Stimulated activated CD8-positive, alpha-beta memory T cell treated with anti-CD3 and anti-CD28 coated beads, Interleukin-4, amount 100 ng/mL, for 1 hour (primary cell): ENCODE results near the gene SEPTIN10.
"Not testable (repeated sequence)": the region's sequence is repeated elsewhere in the genome, so short reads cannot be mapped to it uniquely, and the experiment has no call there.

Experiments
- DNase-seq, 2 donors: peaks; one replicate each; pipeline ENCODE4 v3.0.0-alpha.2; 2020; ENCODE audit warnings: low read depth in 2 of 2, low spot score in 1 of 2

The SEPTIN10 gene

GRCh38 chr2:109635426-109636304, 21.9 kb upstream of the SEPTIN10 start:
- no peak for DNase-seq

- DNase-seq = no peak
These were observed 19.7 kb upstream of the SEPTIN10 start for GRCh38 chr2:109633284-109633961.

GRCh38 chr2:109632158-109632789, 18.5 kb upstream of the SEPTIN10 start:
- no peak for DNase-seq

GRCh38 chr2:109631741-109632140, 18.0 kb upstream of the SEPTIN10 start:
- no peak for DNase-seq

- no peak for DNase-seq
These were observed 17.0 kb upstream of the SEPTIN10 start for GRCh38 chr2:109630441-109631430.

GRCh38 chr2:109629867-109630266, 16.1 kb upstream of the SEPTIN10 start:
- DNase-seq = no peak

GRCh38 chr2:109628321-109628720, 14.6 kb upstream of the SEPTIN10 start:
- not testable (repeated sequence) for DNase-seq

GRCh38 chr2:109624339-109624738, 10.6 kb upstream of the SEPTIN10 start:
- DNase-seq = no peak

- no peak for DNase-seq
These were observed 10.2 kb upstream of the SEPTIN10 start for GRCh38 chr2:109623923-109624322.

- DNase-seq = no peak
These were observed 9.5 kb upstream of the SEPTIN10 start for GRCh38 chr2:109623297-109623696.

GRCh38 chr2:109619032-109619615, 5.4 kb upstream of the SEPTIN10 start:
- no peak for DNase-seq

- DNase-seq = no peak
These were observed 2.4 kb upstream of the SEPTIN10 start for GRCh38 chr2:109616184-109616583.

GRCh38 chr2:109615637-109616144, 1.9 kb upstream of the SEPTIN10 start:
- no peak for DNase-seq

GRCh38 chr2:109614715-109615636, 1.2 kb upstream of the SEPTIN10 start:
- DNase-seq = no peak

GRCh38 chr2:109613081-109613921, 465 bp downstream of the SEPTIN10 start:
- DNase-seq = no peak

GRCh38 chr2:109611467-109612095, 2.2 kb downstream of the SEPTIN10 start:
- DNase-seq = no peak

GRCh38 chr2:109609352-109610024, 4.3 kb downstream of the SEPTIN10 start:
- DNase-seq = no peak
